Measurements from ENCODE around the gene TSC2.

GRCh38 chr16:2037115-2037514 is 10.7 kb upstream of the TSC2 start:
- no peak for TF ChIP-seq CTCF (IDR thresholded peaks at IDR 0.05)
- TF ChIP-seq POLR2A (IDR thresholded peaks at IDR 0.05) = no peak
